Measurements from ENCODE around the gene CNR1. TPM values are rescaled to one million over a fixed set of nuclear protein-coding genes. Genes with fewer than 3 reads are reported as not detected.

The CNR1 gene
- total RNA-seq, 1 donor from 2014 or later, result not detected

Other genes starting within 250 kb of the CNR1 start
- gene SPACA1, start 118.5 kb downstream of the CNR1 start, total RNA-seq, result not detected in 2 replicates

Data from T-helper 1 cell treated with Interleukin-12 subunit alpha and Interleukin-12 subunit beta and Interleukin-4 antibody, amounts not matched to agents 30 ng/mL and 1 ng/mL, for 36 hours (primary cell).